ENCODE measurements around the gene UBXN4. TPM values are rescaled to one million over a fixed set of nuclear protein-coding genes. Genes with fewer than 3 reads are reported as not detected.
"Not testable (repeated sequence)": the region's sequence is repeated elsewhere in the genome, so short reads cannot be mapped to it uniquely, and the experiment has no call there.

The UBXN4 gene
- total RNA-seq, 1 experiment from 2014 or later: 69.7 TPM

DNA sequence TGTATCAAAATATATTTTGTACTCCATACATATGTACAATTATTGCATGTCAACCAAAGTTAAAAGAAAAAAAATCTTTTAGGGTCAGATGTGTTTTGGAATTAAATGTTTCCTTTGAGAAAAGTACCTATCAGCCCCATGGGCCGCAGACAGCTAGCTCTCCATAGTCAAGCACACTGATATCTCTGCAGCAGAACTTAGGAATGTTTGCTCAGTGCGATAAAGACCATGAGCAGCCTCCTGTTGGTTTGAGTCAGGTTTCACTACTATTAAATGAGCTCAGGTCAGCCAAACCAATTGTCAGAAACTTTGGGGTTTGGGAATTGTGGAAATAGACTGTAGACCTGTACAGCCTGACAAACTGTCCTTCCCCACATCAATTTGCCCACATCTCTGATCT is 61.6 kb downstream of the UBXN4 start:
- ChIA-PET CTCF (no interaction called here), RAD21 (ENCODE audit: low non-redundant PET in 1 of 2, low total read pairs in 2 of 2, uncharacterized antibody in 2 of 2, unreplicated experiment in 2 of 2) (no interaction called here), POLR2A (no interaction called here)
- ATAC-seq (no peak), DNase-seq (ENCODE audit: low read depth, low spot score) (no peak)
- Histone ChIP-seq H2AFZ (ENCODE audit: low read depth, low read length, poor library complexity, severe bottlenecking) (no peak overlapping the region), H3K27ac (ENCODE audit: low read depth, low read length) (no peak overlapping the region), H3K9me2 (ENCODE audit: insufficient read depth) (no peaks in the 10 kb centered on the region), H3K4me2 (ENCODE audit: low read length) (no peak overlapping the region), H3K9me3 (ENCODE audit: control insufficient read depth in 1 of 2, insufficient read depth in 1 of 2, low read depth in 1 of 2, low read length in 2 of 2) (peaks cover 9 to 18% of the 10 kb centered on the region in 2 experiments; a peak in 2 of 4 replicates), H3K4me1 (ENCODE audit: control insufficient read depth in 1 of 2, insufficient read depth in 2 of 2, low read length in 2 of 2) (no peaks in the 10 kb centered on the region), H4K20me1 (ENCODE audit: insufficient read depth) (no peaks in the 10 kb centered on the region), H3K36me3 (ENCODE audit: control insufficient read depth in 1 of 2, insufficient read depth in 2 of 2, low read length in 2 of 2) (no peaks in the 10 kb centered on the region), H3K27me3 (ENCODE audit: insufficient read depth, low read length) (no peaks in the 10 kb centered on the region), H3K4me3 (replicated peaks in 1 of 2; ENCODE audit: low read depth in 1 of 2, low read length in 2 of 2) (no peak overlapping the region), H3K79me2 (ENCODE audit: insufficient read depth, low read length) (no peaks in the 10 kb centered on the region), H3K9ac (ENCODE audit: low read length) (no peak overlapping the region)
- intact Hi-C loops (cut with micrococcal nuclease): no loop called here
- TF ChIP-seq EZH2phosphoT487 (IDR thresholded peaks at IDR 0.05; ENCODE audit: borderline replicate concordance) (no peak), CBX3 (IDR thresholded peaks at IDR 0.05; ENCODE audit: low read depth) (no peak), ZNF274 (IDR thresholded peaks at IDR 0.05; ENCODE audit: low read depth, low read length) (no peak), POLR2AphosphoS5 (IDR thresholded peaks at IDR 0.05; ENCODE audit: low read depth, low read length) (no peak), ELF1 (IDR thresholded peaks at IDR 0.05; ENCODE audit: borderline replicate concordance, low read depth) (no peak), RAD21 (IDR thresholded peaks at IDR 0.05; ENCODE audit: low read depth) (no peak), SP1 (IDR thresholded peaks at IDR 0.05; ENCODE audit: low read depth) (no peak), EZH2 (IDR thresholded peaks at IDR 0.05) (no peak)
- TF ChIP-seq, protein P1, sequence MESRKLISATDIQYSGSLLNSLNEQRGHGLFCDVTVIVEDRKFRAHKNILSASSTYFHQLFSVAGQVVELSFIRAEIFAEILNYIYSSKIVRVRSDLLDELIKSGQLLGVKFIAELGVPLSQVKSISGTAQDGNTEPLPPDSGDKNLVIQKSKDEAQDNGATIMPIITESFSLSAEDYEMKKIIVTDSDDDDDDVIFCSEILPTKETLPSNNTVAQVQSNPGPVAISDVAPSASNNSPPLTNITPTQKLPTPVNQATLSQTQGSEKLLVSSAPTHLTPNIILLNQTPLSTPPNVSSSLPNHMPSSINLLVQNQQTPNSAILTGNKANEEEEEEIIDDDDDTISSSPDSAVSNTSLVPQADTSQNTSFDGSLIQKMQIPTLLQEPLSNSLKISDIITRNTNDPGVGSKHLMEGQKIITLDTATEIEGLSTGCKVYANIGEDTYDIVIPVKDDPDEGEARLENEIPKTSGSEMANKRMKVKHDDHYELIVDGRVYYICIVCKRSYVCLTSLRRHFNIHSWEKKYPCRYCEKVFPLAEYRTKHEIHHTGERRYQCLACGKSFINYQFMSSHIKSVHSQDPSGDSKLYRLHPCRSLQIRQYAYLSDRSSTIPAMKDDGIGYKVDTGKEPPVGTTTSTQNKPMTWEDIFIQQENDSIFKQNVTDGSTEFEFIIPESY (IDR thresholded peaks at IDR 0.05; ENCODE audit: extremely low read depth, insufficient replicate concordance, low read length): no peak
- TF ChIP-seq, protein P2, sequence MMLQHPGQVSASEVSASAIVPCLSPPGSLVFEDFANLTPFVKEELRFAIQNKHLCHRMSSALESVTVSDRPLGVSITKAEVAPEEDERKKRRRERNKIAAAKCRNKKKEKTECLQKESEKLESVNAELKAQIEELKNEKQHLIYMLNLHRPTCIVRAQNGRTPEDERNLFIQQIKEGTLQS (IDR thresholded peaks at IDR 0.05): no peak
- BruUV-seq (replicated peaks): no TSS peak

DNA sequence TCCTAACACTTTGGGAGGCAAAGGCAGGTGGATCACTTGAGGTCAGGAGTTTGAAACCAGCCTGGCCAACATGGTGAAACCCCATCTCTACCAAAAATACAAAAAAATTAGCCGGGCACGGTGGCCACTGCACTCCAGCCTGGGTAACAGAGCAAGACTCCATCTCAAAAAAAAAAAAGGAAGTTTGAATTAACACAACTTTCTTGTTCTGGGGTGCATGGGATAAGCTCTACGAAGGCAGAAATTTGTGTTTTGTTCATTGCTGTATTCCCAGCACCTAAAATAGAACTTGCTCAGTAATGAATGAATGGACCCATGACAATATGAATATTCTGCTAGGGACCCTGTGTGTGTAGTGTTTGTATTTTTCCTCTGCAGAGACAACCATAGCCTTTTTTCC is 66.2 kb downstream of the UBXN4 start:
- ATAC-seq; H4K20me1 ChIP-seq (ENCODE audit: insufficient read depth); H3K36me3 ChIP-seq (ENCODE audit: control insufficient read depth in 1 of 2, insufficient read depth in 2 of 2, low read length in 2 of 2); H3K27me3 ChIP-seq (ENCODE audit: insufficient read depth, low read length); intact Hi-C loops (cut with micrococcal nuclease); H3K27ac ChIP-seq (ENCODE audit: low read depth, low read length); H3K4me2 ChIP-seq (ENCODE audit: low read length); H3K9ac ChIP-seq (ENCODE audit: low read length); DNase-seq (ENCODE audit: low read depth, low spot score); H3K9me2 ChIP-seq (ENCODE audit: insufficient read depth); H2AFZ ChIP-seq (ENCODE audit: low read depth, low read length, poor library complexity, severe bottlenecking); H3K4me1 ChIP-seq (ENCODE audit: control insufficient read depth in 1 of 2, insufficient read depth in 2 of 2, low read length in 2 of 2); CTCF ChIA-PET; H3K79me2 ChIP-seq (ENCODE audit: insufficient read depth, low read length); H3K9me3 ChIP-seq (ENCODE audit: control insufficient read depth in 1 of 2, insufficient read depth in 1 of 2, low read depth in 1 of 2, low read length in 2 of 2); RAD21 ChIA-PET (ENCODE audit: low non-redundant PET in 1 of 2, low total read pairs in 2 of 2, uncharacterized antibody in 2 of 2, unreplicated experiment in 2 of 2); H3K4me3 ChIP-seq (replicated peaks in 1 of 2; ENCODE audit: low read depth in 1 of 2, low read length in 2 of 2); POLR2A ChIA-PET; BruUV-seq (replicated peaks): not testable (repeated sequence)
